Stimulated activated CD8-positive, alpha-beta memory T cell treated with anti-CD3 and anti-CD28 coated beads, Interleukin-7, amount 100 ng/mL, for 48 hours (primary cell): Measurements from ENCODE around the gene SESTD1.
"Not testable (repeated sequence)": the region's sequence is repeated elsewhere in the genome, so short reads cannot be mapped to it uniquely, and the experiment has no call there.

Experiments
- DNase-seq, 2 donors: peaks; one replicate each; pipeline ENCODE4 v3.0.0-alpha.2; 2020; ENCODE audit warnings: low read depth in 1 of 2; ENCODE audit errors: extremely low read depth in 1 of 2

Gene SESTD1

DNA sequence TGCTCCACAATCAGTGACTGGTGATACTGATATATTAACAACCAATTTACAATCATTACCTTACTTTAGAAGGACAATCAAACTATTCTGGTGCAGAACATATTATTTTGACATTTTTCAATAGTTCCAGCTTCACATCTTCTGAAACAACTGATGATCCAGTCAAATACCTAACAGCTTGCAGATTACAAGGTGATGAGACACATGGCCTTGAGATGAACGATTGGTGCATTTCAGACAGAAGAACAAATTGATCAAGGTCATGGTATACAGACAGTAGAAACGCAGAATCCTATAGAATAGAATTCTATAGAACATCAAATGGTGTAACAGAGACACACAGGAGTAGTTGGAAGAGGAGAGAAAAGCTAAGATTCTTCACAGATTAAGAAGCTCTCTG is 24.8 kb downstream of the SESTD1 start:
- no peak for DNase-seq

DNA sequence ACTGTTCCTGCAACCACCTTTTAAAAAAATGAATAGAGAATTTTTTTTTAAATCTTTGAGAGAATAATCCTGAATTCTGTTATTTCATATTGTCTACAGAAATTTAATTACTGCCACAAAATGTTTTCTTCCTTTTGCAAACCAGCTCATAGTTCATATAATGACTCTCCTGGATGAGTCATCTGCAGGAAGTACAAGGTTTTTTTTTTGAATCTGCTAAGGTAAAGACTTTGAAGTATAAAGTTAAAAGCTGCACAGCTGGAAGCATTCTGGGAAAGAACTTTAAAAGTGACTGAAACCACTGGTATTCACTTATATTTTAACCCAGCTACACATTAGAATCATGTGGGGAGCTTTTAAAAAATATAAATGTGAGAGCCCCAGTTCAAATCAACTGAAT is 25.4 kb downstream of the SESTD1 start:
- no peak for DNase-seq

DNA sequence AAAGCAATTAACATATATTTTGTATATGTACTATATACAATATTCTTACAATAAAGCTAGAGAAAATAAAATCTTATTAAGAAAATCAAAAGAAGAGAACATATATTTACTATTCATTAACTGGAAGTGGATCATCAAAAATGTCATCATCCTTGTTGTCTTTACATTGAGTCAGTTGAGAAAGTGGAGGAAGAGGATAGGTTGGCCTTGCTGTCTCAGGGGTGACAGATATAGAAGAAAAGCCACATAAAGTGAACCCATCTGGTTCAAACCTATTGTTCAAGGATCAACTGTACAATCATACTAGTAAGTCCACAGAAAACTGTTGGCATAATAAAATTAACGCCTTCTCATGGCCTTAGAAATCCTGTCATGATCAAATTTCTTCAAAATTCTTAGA is 26.6 kb downstream of the SESTD1 start:
- no peak for DNase-seq

DNA sequence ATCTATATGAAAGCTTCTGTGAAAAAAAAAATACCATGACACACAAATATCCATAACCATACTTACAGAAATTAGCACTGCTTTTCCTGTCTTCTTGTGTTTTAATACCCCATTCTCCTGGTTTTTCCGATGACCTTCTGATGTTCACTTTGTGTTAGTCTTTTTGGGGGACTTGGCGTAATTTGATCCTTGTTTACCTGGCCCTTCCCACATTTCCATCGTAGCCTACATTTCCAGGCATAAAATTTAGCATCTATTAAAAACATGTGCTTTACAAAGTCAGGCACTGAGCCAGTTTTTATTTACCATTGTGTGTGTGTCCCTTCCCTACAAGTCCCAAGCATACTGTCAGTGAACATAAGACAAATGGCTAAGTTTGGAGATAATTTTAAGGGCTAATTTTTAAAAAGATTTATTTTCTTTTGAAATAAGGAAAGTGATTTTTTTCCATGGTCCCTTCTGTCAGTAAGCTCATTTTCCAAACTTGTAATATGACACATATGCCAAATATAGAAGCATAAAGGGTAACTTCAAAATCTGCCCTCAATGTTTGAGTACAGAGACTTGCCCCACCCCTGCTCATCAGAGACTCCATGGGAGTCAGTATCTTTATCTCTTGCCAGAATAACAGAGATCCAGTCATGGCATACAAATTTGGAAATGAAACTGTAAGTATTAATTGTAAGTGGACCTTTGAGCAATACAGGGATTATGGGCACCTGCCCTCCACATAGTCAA is 27.3 kb downstream of the SESTD1 start:
- no peak for DNase-seq

DNA sequence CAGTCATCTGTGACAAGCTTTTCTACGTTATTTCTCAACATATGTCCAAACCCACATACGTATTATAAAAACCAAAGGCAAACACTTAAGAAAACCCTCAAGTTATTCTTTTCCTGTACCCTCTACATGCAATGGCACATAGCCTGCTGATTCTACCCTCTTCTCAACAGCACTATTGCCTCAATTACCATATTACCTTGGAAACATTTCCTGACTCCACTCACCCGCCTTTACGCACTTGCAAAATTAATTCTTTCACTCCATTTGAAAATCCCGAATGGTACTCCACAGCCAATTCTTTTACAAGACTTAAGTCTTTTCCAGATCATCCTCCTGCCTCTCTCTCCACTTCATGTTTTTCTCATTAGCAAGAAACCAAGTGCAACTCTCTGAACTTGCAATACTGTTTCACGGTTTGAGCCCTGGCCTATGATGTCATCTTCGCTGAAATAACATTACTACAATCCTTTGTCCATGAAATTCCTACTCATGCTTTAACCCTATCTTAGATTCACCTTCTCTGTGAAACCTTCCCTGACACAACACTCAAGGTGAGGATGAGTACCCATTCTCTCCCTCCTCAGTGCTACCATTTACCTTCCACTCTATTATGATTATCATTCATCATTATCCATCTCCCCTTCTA is 29.0 kb downstream of the SESTD1 start:
- no peak for DNase-seq

DNA sequence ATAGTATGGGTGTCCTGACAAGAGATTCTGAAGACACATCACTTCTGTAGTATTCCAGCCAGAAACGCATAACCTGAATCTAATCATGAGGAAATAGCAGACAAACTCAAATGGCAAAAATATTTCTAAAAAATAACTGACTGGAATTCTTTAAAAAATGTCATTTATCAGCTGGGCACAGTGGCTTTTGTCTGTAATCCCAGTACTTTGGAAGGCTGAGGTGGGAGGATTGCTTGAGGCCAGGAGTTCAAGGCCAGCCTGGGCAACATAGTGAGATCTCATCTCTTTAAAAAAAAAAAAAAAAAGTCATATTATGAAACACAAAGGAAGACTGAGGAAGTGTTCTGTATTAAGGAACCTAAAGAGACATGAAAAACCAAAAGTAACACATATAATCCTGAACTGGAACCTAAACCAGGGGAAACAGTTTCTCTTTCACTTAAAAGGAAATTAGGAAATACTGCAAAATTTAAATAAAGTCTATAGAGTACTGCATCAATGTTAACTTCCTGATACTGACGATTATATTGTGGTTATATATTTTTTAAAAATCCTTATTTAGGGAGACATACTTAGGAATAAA is 29.9 kb downstream of the SESTD1 start:
- DNase-seq: no peak

DNA sequence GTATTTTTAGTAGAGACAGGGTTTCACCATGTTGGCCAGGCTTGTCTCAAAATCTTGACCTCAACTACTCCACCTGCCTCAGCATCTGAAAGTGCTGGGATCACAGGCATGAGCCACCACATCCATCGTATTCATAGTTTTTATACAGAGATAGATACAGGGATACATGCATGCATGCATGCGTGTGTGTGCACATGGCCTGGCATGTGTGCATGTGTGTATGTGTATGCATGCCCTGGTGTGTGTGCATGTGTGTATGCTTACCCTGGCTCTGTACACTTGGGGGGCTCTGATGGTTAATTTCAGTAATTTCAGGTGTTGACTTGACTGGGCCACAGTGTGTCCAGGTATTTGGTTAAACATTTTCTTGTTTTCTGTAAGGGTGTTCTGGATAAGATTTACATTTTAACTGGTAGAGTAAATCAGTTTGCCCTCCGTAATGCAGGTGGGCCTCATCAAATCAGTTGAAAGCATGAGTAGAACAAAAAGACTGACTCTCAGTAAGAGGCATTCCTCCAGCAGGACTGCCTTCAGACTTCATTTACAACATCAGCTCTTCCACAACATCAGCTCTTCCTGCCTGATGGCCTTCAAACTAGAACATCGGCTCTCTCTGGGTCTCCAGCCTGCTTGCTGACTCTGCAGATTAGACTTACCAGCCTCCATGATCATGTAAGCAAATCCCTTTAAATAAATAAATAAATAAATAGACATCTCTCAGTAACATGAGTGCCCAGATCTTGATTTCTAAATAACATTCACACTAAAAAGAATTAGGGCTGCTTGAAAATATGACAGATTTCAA is 30.8 kb downstream of the SESTD1 start:
- no peak for DNase-seq

DNA sequence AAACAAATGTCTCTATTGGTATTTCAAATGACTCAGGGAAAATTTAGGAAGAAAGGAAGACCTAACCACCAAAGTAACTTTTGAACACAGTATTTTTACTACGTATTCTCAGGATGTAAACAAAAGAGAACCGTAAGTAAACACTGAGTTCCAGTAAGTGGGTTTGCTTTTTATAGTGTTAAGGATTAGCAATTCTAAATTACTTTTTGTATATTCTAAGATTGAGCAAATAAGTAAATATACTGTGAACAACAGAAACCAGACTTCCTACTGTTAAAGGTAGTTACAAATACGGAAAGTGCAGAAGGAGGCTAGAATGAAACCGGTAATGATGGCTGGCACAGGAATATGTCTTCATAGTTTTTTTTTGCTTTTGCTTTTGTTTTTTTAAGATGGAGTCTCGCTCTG is 31.5 kb downstream of the SESTD1 start:
- DNase-seq: no peak

DNA sequence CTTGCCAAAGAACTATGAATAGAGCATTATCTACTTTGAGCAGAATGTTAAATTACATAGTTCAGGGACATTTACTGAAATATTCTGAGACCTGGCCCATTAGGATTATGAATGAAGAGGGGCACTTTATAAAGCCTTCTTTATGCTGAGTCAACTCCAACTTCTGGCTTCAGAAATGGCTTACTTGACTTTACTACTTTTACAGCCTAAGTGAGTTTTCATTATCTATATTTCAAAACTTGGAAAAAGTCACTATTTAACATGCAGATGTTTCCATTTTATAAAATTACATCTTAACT is 37.7 kb downstream of the SESTD1 start:
- no peak for DNase-seq

DNA sequence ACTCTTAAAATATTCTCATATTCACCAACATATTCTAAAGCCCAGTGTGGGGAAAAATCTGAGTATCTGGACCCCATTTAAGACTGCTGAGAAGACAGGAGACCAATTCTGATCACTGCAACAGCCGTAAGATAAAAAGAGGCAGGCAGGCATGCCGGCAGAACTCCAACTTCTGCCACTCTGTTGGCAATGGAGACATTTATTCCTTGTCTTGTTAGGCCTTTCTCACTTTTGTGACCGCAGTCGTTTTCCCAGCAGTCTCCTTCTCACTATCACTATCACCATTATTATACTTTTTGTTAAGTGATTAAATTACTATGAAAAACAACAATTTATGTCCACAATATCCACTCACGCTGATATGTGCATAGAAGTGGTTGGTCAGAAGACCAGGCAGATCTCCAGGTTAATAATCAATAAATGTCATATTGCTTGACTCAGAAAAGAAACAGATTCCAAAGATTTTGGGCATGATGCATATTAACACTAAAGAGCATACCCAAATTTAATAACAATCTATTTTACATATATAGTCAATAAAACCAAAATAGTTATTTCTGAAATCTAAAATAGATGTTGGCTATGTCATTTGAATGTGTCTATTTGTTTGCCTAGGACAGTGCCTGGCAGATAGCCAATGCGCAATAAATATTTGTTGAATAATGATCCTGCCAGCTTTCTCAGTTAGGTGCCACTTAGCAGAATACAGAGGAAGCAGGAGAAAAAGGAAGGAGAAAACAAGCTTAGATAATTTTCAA is 38.2 kb downstream of the SESTD1 start:
- no peak for DNase-seq

DNA sequence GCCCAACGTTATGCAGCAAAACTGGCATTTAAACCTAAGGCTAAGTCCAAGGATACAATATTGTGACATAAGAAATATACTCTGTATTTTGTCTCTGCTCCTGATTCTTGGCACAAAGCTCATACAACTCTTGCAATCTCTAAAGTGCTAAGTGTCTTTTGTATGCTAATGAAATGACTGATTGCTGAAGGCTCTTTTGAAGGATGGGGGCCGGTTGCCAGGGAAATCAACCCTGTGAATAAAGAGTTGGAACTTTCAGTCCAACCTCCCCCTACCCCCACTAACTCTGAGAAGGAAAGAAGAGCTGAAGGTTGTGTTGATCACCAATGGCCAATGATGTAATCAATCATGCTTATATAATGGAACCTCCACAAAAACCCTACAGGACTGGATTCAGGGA is 40.3 kb downstream of the SESTD1 start:
- DNase-seq: no peak

DNA sequence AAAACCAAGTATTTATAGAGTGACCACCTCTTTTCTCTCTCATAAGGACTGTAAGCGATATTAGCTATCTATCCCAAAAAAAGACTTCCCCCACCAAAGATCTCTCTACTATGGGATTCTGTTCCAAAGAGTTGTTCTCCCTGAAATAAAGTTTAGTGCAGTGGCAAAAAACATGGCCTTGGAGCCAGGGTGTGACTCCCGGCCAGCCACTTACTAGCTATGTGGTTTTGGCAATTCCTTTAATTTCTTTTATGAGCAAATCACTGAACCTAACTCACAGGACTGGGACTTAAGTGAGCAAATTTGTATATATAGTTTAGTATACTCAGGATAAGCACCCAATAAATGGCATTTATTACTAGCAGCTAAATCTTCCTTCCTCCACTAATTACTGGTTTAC is 42.6 kb downstream of the SESTD1 start:
- no peak for DNase-seq

DNA sequence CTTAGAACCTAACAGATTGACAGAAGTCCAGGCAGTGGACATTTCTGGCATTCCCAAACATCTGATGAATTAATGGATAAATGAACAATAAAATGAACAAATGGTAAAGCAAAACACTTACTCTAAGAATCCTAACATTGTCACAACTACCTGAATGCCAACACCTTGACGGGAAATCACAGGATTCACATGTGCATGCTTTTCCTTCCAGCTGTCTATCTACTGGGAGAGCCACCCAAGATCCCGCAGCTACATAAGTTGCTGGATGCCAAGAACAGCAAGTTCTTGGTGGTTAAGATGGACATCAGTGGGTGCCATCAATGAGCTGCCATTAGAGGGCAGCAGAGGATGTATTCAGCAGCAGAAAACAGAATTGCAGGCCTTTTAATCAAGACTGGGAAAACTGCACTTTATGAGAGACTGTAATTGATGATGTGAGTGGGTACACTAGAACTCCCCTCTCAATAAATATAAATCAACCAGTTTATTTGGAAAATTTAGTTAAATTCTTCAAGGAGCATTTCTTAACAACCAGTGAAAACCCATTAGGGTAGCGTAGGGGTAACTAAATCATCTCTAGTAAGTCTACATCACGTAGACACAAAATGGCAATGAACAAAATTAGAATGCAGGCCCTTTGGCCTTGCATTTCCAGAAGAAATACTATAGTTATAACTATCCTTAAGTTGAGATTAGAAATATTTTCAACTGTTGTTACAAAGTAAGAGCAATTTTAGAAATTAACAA is 45.6 kb downstream of the SESTD1 start:
- DNase-seq: peak; percentile 3 to 5

DNA sequence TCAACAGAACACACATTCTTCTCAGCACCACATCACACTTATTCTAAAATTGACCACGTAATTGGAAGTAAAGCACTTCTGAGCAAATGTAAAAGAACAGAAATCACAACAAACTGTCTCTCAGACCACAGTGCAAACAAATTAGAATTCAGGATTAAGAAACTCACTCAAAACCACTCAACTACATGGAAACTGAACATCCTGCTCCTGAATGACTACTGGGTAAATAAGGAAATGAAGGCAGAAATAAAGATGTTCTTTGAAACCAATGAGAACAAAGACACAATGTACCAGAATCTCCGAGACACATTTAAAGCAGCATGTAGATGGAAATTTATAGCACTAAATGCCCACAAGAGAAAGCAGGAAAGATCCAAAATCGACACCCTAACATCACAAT is 50.0 kb downstream of the SESTD1 start:
- not testable (repeated sequence) for DNase-seq

DNA sequence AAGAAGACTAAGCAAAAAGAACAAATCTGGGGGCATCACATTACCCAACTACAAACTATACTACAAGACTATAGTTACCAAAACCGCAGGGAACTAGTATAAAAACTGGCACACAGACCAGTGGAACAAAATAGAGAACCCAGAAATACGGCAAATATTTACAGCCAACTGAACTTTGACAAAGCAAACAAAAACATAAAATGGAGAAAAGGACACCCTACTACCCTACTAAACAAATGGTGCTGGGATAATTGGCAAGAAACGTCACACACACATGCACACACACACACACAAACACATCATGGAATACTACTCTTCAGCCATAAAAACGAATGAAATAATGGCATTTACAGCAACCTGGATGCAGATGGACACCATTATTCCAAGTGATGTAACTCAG is 53.3 kb downstream of the SESTD1 start:
- DNase-seq: no peak

DNA sequence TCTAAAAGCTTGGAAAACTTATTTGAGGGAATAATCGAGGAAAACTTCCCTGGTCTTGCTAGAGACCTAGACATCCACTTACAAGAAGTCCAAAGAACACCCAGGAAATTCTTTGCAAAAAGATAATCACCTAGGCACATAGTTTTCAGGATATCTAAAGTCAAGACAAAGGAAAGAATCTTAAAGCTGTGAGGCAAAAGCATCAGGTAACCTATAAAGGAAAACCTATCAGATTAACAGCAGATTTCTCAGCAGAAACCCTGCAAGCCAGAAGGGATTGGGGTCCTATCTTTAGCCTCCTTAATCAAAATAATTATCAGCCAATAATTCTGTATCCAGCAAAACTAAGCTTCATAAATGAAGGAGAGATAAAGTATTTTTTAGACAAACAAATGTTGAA is 56.4 kb downstream of the SESTD1 start:
- DNase-seq: not testable (repeated sequence)

DNA sequence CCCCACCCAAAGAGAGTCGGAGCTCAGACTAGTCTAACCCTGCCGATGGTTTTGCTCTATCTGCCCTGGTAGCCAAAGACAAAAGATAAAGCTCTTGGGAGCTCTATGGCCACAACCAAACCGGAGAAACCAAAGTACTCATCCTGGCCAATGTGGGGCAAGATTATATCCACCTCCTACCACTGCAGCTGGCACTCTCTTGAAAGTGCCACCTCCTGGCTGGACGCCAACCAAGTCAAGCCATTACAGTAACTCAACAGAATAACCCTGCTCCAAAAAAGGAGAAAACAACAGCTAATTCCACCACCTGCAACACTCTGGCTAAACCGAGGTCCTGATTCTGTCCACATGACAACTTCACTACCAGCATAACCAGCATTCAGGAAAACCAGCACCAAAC is 57.6 kb downstream of the SESTD1 start:
- DNase-seq: no peak

DNA sequence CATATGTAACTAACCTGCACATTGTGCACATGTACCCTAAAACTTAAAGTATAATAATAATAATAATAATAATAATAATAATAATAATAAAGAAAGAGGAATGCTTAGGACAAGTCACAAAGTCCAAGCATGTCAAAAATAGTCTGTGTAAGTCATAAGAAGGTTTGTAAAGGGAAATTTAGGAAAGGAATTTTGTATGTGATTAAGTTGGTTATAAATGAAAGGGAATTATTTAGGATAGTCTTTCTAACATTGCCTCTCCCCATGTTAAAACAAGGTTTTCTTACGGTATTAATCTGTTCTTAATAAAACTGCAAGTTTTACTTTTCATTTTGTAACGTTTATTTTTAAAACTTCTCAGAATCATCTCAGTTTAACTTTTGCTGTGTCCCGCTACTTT is 62.8 kb downstream of the SESTD1 start:
- DNase-seq: no peak

DNA sequence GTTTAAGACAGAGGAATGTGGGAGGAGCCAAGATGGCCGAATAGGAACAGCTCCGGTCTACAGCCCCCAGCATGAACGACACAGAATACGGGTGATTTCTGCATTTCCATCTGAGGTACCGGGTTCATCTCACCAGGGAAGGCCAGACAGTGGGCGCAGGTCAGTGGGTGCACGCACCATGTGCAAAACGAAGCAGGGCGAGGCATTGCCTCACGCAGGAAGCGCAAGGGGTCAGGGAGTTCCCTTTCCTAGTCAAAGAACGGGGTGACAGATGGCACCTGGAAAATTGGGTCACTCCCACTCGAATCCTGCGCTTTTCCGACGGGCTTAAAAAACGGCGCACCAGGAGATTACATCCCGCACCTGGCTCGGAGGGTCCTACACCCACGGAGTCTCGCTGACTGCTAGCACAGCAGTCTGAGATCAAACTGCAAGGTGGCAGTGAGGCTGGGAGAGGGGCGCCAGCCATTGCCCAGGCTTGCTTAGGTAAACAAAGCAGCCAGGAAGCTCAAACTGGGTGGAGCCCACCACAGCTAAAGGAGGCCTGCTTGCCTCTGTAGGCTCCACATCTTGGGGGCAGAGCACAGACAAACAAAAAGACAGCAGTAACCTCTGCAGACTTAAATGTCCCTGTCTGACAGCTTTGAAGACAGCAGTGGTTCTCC is 68.6 kb downstream of the SESTD1 start:
- DNase-seq: not testable (repeated sequence)

DNA sequence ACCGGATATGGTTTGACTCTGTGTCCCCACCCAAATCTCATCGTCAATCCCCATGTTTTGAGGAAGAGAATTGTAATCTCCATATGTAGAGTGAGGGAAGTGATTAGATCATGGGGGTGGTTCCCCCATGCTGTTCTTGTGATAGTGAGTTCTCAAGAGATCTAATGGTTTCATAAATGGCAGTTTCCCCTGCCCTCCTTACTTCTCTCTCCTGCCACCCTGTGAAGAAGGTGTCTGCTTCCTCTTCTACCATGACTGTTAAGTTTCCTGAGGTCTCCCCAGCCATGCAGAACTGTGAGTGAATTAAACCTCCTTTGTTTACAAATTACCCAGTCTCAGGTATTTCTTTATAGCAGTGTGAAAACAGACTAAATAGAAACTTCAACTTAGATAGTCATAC is 69.5 kb downstream of the SESTD1 start:
- DNase-seq: no peak
